Daoy (cell line): ENCODE data around the gene TYRO3. TPM values are rescaled to one million over a fixed set of nuclear protein-coding genes. Genes with fewer than 3 reads are reported as not detected.

ENCODE experiments used
- DNase-seq: peaks from one replicate; pipeline ENCODE4 v3.0.0-alpha.2; 2015; ENCODE audit warnings: low read depth
- total RNA-seq: library from RNA; depleted of rRNA; stranded (reverse); fragments of >200 nt; shearing (Covaris generic); gene quantifications from 2 replicates; pipeline ENCODE4 v1.2.3, GENCODE V29; 2014; rRNA removed

Gene TYRO3
- total RNA-seq, 1 experiment from 2014 or later: 3.9 TPM

- peak; percentile 74 for DNase-seq
Observed at GRCh38 chr15:41603941-41604911, 45.2 kb downstream of the TYRO3 start.

DNA sequence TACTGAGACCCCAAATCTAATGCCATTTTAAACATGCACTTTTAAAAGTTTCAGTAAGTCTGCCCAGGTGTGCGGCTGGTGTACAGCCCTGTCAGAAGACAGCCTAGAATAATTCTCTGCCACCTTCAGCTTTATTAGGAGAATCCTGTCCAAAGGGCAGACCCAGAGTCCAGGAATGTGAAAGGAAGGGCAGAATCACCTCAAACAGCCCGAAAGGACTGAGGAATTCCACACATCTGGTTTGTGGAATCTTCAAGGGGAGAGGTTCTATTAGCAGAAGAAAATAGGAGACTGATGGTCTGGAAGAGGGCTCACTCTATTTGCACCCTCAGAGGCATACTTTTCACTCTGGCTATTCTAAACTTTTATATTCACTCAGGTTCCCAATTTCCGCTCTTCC lies 46.6 kb downstream of the TYRO3 start:
- no peak for DNase-seq

GRCh38 chr15:41606997-41607396 lies 48.0 kb downstream of the TYRO3 start:
- DNase-seq: peak; percentile 69

- DNase-seq: no peak
Observed at GRCh38 chr15:41609123-41609522, 50.1 kb downstream of the TYRO3 start.

GRCh38 chr15:41610048-41610447 lies 51.0 kb downstream of the TYRO3 start:
- DNase-seq: no peak

GRCh38 chr15:41620536-41621199 lies 61.7 kb downstream of the TYRO3 start:
- DNase-seq: no peak

DNA sequence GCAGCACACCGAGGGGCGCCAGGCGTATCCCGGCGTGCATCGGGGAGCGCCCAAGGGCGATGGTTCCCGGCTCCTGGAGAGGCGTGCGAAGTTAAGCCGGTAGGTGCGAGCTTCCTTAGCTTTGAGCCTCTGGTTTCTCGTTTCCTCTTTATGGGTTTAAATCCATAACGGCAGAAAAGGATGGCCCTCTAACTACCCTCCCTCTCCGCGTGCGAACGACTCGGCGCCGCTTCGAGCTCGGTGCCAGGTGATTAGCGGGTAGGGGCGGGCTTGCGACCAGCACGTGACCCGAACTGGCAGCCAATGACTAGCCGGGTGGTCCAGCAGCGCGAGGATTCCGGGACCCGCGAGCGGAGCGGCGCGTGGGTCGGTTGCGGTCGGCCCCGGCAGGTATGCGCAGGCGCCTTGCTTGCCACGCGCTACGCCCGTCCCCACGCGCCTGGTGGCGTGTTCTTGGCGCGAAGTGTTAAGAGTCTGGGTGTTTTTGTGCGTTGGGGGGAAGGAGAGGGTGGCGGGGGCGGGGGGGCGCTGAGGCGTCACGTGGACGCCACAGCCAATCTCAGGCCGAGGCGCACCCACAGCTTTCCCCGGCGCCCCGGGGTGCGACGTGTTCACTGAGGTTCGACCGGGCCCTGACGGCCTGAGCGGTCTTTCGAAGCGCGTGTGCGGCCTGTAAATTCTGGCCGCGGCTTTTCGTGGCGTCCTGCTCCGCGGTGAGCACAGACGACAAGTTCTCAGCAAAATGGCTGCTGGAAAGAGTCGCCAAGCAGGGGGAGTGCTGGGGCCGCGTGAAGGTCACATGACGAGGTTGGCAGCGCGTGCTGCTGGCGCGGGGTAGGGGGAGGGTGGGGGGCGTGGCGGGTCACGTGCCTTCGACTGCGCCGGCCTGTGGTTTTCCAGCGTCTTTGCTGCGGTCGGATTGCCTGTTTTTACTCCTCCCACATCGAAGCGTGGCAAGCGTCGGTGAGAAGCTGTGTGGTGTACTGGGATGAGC lies 62.5 kb downstream of the TYRO3 start:
- peak; percentile 91 for DNase-seq

DNA sequence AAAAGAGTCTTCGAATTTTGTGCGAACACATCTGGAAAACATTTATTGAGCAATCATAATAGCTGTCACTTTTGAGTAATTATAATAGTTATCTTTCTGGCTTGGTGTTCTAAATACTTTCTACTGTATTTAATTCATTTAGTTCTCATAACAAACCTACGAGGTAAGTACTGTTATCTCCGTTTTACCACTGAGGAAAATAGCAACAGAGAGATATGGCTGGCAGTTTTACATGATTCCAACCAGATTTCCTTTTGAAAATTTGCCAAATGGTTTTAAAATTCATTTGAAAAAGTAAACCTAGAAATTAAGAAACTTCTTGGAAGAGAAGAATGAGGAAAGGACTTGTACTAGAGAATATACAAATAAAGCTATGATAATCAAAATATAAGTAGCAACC lies 63.9 kb downstream of the TYRO3 start:
- no peak for DNase-seq

DNA sequence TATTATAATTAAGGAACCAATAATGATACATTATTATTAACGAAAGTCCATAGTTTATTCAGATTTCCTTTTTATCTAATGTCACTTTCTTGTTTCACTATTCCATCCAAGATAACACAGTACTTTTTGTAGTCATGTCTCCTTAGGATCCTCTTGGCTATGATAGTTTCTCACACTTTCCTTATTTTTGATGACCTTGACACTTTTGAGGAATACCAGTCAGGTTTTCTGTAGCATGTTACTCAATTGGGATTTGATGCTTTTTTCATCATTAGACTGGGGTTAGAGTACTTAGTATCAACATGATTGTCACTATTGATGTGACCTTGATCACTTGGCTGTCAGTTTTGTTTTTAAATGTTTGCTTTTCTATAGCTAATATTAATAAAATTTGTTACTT lies 68.2 kb downstream of the TYRO3 start:
- DNase-seq: no peak

DNA sequence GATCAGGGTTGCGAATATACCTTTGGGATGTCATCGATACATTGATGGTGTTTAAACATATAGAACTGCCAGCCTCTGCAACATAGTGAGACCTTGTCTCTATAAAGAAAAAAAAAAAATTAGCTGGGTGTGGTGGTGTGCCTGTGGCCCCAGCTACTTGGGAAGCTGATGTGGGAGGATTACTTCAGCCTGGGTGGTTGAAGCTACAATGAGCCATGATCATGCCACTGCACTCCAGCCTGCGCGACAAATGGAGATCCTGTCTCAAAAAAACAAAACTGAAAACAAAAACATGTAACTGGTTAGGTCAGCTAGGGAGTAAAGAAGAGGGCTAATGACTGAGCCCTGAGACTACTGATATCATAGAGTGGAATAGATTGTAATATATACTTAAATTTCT lies 70.5 kb downstream of the TYRO3 start:
- peak; percentile 11 for DNase-seq

- no peak for DNase-seq
Observed at GRCh38 chr15:41629883-41630282, 70.9 kb downstream of the TYRO3 start.

DNA sequence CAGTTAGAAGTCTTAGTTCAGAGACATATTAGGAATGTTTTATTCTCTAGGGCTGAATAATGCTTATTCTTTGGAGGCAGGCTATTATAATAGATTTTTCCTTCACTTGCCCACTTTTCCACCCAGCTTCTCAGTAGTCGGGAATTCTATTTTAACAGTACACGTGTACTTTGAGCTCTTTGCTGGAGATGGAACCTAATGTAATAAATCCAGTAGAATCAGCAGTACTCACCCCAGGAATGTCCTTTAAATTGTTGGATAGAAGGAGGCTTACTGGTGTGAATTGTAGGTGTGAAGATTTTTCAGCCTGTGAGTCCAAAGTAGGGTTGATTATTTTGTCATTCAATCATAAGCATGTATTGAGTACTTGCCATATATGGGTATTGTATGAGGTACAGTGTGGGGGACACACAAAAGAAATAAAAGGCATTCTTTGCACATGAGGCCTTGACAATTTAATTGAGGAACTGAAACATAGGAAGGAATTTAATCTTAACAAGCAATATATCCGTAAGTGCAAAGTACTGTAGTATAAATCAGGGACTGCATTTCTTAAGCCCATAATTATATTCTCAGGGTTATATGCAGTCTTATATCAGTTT lies 71.7 kb downstream of the TYRO3 start:
- no peak for DNase-seq

DNA sequence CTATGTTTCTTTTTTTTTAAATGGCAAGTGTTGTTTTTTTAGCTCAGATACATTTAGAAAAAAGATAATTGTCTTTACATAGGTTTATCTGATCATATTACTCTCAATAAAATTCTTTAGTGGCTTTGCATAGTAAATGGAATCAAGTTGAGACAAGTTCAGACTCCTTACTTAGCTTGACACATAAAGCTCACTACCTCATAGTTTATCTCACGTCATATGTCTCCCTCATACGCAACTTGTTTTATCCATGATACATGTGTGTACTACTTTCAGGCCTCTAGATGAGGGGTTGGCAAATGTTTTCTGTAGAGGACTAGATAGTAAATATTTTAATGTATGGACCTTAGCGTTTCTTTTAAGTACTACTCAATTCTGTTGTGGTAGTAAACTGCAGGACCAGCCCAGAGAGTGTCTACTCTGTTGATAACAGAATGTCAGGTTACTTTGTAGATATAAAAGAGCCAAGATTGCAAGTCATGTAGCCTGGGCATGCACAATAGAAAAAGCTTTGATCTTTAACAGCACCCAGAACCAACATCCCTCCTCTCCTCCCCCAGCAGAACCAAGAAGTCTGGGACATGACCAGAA lies 73.0 kb downstream of the TYRO3 start:
- no peak for DNase-seq

Other genes starting within 250 kb of the TYRO3 start
- 49.5 and 67.7 TPM in 2 replicates for gene OIP5, start 226.6 kb upstream of the TYRO3 start, total RNA-seq
- gene NUSAP1, start 226.3 kb upstream of the TYRO3 start, total RNA-seq: 180 and 204 TPM in 2 replicates
- gene NDUFAF1, start 156.7 kb upstream of the TYRO3 start, total RNA-seq: 40.7 and 42.4 TPM in 2 replicates
- gene RTF1, start 142.1 kb upstream of the TYRO3 start, total RNA-seq: 16.0 and 17.6 TPM in 2 replicates
- gene ITPKA, start 65.3 kb upstream of the TYRO3 start, total RNA-seq: 5.0 and 7.7 TPM in 2 replicates
- 0.40 and 0.57 TPM in 2 replicates for gene LTK, start 45.4 kb upstream of the TYRO3 start, total RNA-seq
- 14.9 and 15.8 TPM in 2 replicates for gene RPAP1, start 15.0 kb upstream of the TYRO3 start, total RNA-seq
- 28.2 and 36.2 TPM in 2 replicates for gene MGA, start 101.2 kb downstream of the TYRO3 start, total RNA-seq
- gene MAPKBP1, start 215.3 kb downstream of the TYRO3 start, total RNA-seq: 3.7 and 4.3 TPM in 2 replicates